Measurements from ENCODE around the gene WDR44. TPM values are rescaled to one million over a fixed set of nuclear protein-coding genes. Genes with fewer than 3 reads are reported as not detected.
A peak's percentile ranks its signal among the peaks of the same experiment; 100 is the strongest.

The WDR44 gene
- total RNA-seq, 1 experiment from 2014 or later: 13.2 TPM

DNA sequence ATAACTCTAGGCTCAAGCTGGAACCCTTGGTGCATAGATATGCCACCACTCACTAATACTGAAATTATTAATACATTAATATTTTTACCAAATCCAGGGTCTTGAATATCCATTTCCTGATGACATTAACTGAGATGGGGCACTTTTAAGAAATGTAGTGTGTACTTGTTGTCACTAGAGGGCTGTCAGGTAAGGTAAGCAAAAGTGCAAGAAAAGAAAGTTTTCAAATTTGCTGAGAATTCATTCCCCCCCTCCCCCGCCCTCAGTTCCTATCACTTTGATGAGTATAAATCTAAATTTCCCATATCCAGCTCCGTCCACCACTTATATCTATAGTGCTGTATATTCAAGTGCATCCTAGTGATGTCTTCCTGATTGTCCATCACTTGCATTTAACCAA is 20.5 kb upstream of the WDR44 start:
- H3K4me3 Mint-ChIP-seq (ENCODE audit: unreplicated experiment): no peak overlapping the region
- peak; percentile 20 for TF ChIP-seq CTCF (IDR thresholded peaks at IDR 0.05; ENCODE audit: unreplicated experiment)
- no TSS peak for BruUV-seq (replicated peaks)
- peak; percentile 4 for DNase-seq (ENCODE audit: unreplicated experiment)
- H3K27me3 Mint-ChIP-seq (ENCODE audit: insufficient read depth, unreplicated experiment): peaks cover 40% of the 10 kb centered on the region
- POLR2A ChIA-PET: interaction anchor here (1.3 kb wide), 1 partner anchor 19 kb away, joined by 3 read pairs; no protein-coding TSS in a partner anchor
- CTCF ChIA-PET: interaction anchor here (0.7 to 3.6 kb wide), 11 partner anchors 13 to 1688 kb away, joined by 3 to 32 read pairs (median 4); no protein-coding TSS in a partner anchor
- H3K27ac Mint-ChIP-seq (ENCODE audit: low read depth, unreplicated experiment): no peak overlapping the region
- no peaks in the 10 kb centered on the region for H3K9me3 Mint-ChIP-seq (ENCODE audit: unreplicated experiment)
- no peaks in the 10 kb centered on the region for H3K4me1 Mint-ChIP-seq (ENCODE audit: insufficient read depth, unreplicated experiment)
- intact Hi-C loops (cut with micrococcal nuclease): loop anchor here (1.0 kb wide), 1 partner anchor 276 kb away; no protein-coding TSS in a partner anchor
- H3K36me3 Mint-ChIP-seq (ENCODE audit: insufficient read depth, unreplicated experiment): no peaks in the 10 kb centered on the region

DNA sequence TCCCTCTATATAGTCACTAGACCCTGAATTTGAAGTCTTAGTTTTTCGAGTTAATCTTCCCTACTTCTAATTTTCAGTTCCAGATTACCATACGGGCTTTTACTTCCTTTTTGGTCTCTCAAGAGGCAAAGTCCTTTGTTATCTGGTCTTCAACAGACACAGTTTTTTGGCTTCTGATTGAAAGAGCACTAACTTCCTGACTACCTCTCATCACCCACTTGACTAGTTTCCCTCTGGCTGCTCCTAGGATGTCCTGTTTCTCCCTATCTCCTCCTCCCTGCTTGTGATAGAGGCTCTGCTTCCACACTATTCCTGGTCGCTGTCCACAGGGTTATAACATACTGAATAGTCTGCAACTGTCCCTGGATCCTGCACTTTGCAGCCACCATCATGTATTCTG is 16.7 kb upstream of the WDR44 start:
- Mint-ChIP-seq H3K27me3 (ENCODE audit: insufficient read depth, unreplicated experiment) (peaks cover 33% of the 10 kb centered on the region), H3K9me3 (ENCODE audit: unreplicated experiment) (no peaks in the 10 kb centered on the region), H3K36me3 (ENCODE audit: insufficient read depth, unreplicated experiment) (no peaks in the 10 kb centered on the region), H3K4me1 (ENCODE audit: insufficient read depth, unreplicated experiment) (no peaks in the 10 kb centered on the region), H3K27ac (ENCODE audit: low read depth, unreplicated experiment) (no peak overlapping the region), H3K4me3 (ENCODE audit: unreplicated experiment) (no peak overlapping the region)
- DNase-seq (ENCODE audit: unreplicated experiment): no peak
- CTCF ChIA-PET: interaction anchor here (0.7 kb wide), 1 partner anchor 12 kb away, joined by 4 read pairs; no protein-coding TSS in a partner anchor
- intact Hi-C loops (cut with micrococcal nuclease): no loop called here
- no TSS peak for BruUV-seq (replicated peaks)
- POLR2A ChIA-PET: no interaction called here
- no peak for TF ChIP-seq CTCF (IDR thresholded peaks at IDR 0.05; ENCODE audit: unreplicated experiment)

- Mint-ChIP-seq H3K4me3 (ENCODE audit: unreplicated experiment) (no peak overlapping the region), H3K9me3 (ENCODE audit: unreplicated experiment) (no peaks in the 10 kb centered on the region), H3K4me1 (ENCODE audit: insufficient read depth, unreplicated experiment) (no peaks in the 10 kb centered on the region), H3K27me3 (ENCODE audit: insufficient read depth, unreplicated experiment) (no peaks in the 10 kb centered on the region), H3K36me3 (ENCODE audit: insufficient read depth, unreplicated experiment) (no peaks in the 10 kb centered on the region), H3K27ac (ENCODE audit: low read depth, unreplicated experiment) (no peak overlapping the region)
- no TSS peak for BruUV-seq (replicated peaks)
- DNase-seq (ENCODE audit: unreplicated experiment): no peak
- CTCF ChIA-PET: interaction anchor here (0.5 kb wide), 1 partner anchor 129 kb away, joined by 4 read pairs; no protein-coding TSS in a partner anchor
- intact Hi-C loops (cut with micrococcal nuclease): no loop called here
- POLR2A ChIA-PET: no interaction called here
- TF ChIP-seq CTCF (IDR thresholded peaks at IDR 0.05; ENCODE audit: unreplicated experiment): no peak
Observed at GRCh38 chrX:118337687-118338086, 8.2 kb upstream of the WDR44 start.

GRCh38 chrX:118338930-118339329 is 7.0 kb upstream of the WDR44 start:
- BruUV-seq (replicated peaks): no TSS peak
- no peak overlapping the region for H3K4me3 Mint-ChIP-seq (ENCODE audit: unreplicated experiment)
- H3K9me3 Mint-ChIP-seq (ENCODE audit: unreplicated experiment): no peaks in the 10 kb centered on the region
- H3K4me1 Mint-ChIP-seq (ENCODE audit: insufficient read depth, unreplicated experiment): no peaks in the 10 kb centered on the region
- no peak for DNase-seq (ENCODE audit: unreplicated experiment)
- TF ChIP-seq CTCF (IDR thresholded peaks at IDR 0.05; ENCODE audit: unreplicated experiment): no peak
- ChIA-PET POLR2A (no interaction called here), CTCF (no interaction called here)
- H3K36me3 Mint-ChIP-seq (ENCODE audit: insufficient read depth, unreplicated experiment): no peaks in the 10 kb centered on the region
- no peak overlapping the region for H3K27ac Mint-ChIP-seq (ENCODE audit: low read depth, unreplicated experiment)
- no peaks in the 10 kb centered on the region for H3K27me3 Mint-ChIP-seq (ENCODE audit: insufficient read depth, unreplicated experiment)
- intact Hi-C loops (cut with micrococcal nuclease): no loop called here

Data from MCF 10A (cell line).